Globus pallidus (tissue), 1 donor: ENCODE data around the gene ITGB3.
"Not testable (repeated sequence)": the region's sequence is repeated elsewhere in the genome, so short reads cannot be mapped to it uniquely, and the experiment has no call there.

Experiments
- DNase-seq: peaks from one replicate; pipeline ENCODE4 v3.0.0-alpha.2; 2015; ENCODE audit warnings: low spot score

ITGB3 gene

DNA sequence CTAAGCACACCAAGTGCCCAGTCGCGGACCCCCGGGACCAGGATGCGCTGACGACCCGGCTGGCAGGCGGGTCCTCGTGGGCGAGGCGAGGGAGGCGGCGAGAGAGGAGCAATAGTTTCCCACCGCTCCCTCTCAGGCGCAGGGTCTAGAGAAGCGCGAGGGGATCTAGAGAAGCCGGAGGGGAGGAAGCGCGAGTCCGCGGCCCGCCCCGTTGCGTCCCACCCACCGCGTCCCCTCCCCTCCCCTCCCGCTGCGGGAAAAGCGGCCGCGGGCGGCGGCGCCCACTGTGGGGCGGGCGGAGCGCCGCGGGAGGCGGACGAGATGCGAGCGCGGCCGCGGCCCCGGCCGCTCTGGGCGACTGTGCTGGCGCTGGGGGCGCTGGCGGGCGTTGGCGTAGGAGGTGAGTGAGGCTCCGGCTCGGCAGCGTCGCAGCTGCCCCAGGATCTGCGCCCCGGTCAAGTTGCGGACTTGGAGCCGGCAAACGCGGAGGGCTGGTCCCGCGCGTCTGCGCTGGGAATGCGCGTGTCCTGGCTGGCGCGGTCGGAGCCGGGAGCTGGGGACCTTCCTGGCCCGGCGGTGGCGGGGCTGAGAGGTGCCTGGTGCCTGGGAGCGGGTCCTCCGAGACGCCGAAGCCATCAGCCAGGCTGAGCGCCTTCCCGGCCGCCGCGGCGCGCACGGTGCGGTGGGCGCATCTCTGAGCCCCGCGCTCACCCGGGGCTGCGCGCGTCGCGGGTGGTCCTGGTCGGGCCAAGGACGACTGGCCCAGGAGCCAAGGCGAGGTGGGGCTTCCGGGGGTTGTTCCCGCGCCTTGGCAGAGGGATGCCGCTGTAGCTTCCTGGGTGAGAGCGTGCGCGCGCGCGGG is at the start of gene ITGB3:
Gene ITGB3 (plus strand): TSS at position 287 of the 862 bp plus-strand sequence. CDS start 35 bp downstream, at position 322.
- peak; percentile 33 for DNase-seq

DNA sequence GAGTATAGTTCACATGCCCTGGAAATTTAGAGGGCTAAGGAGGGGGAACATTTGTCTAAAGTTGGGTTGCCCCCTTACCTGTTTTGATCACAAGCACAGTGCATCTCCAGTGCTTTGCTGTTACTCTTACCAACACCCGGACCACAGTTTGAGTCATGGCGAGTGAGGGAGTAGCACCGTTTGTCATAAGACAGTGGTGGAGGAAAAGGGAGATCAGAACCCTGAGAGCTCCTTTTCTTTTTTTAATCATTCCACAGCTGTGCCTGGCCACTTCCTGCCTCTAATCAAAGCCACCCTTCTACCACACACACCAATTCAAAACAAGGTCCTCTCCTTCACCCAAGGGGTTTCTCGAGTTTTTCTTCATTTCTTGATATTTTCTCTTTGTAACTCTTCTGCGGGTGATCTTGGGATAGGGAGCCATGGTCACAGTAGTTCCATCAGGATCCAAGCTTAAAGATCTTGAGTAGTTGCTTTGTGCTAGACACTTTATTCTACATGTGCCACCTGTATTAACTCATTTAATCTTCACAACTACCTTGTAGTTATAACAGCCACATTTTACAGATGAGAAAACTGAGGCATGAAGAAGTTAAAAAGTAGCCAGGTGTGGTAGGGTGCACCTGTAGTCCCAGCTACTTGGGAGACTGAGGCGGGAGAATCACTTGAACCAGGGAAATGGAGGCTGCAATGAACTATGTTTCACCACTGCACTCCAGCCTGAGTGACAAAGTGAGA is 49.5 kb upstream of the ITGB3 start:
- no peak for DNase-seq

DNA sequence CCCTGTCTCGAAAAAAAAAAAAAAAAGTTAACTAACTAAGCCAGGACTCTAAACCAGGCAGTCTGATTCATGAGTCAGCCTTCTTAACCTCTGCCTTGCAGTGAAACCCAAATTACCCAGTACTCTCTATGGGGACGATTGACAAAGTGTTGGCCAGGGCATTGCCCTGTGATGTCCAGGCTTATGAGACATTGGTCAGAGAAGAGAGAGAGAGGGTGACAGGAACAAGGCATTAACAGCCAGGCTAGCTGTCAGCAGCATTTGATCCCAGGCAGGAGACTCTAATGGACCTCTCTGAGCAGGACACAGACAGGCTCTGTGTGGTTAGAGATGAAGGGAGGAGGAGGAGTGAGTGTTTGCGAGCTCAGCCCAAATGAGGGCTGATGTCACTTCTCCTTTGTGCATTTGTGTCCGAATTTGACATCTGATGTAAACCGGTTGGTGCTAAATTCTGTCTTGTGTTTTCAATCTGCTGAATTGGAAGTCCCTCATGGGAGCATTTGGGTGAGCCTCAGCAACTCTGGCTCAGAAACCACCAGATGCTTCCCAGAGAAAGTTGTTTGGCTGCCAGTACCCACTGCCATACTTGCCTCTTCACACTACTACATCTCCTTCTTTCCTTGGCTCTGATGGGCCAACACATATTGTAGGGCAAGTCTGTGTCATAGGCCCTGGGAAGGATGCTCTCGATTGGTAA is 48.8 kb upstream of the ITGB3 start:
- peak; percentile 70 for DNase-seq

- DNase-seq = peak; percentile 25
These were observed 48.1 kb upstream of the ITGB3 start for GRCh38 chr17:47205419-47205963.

DNA sequence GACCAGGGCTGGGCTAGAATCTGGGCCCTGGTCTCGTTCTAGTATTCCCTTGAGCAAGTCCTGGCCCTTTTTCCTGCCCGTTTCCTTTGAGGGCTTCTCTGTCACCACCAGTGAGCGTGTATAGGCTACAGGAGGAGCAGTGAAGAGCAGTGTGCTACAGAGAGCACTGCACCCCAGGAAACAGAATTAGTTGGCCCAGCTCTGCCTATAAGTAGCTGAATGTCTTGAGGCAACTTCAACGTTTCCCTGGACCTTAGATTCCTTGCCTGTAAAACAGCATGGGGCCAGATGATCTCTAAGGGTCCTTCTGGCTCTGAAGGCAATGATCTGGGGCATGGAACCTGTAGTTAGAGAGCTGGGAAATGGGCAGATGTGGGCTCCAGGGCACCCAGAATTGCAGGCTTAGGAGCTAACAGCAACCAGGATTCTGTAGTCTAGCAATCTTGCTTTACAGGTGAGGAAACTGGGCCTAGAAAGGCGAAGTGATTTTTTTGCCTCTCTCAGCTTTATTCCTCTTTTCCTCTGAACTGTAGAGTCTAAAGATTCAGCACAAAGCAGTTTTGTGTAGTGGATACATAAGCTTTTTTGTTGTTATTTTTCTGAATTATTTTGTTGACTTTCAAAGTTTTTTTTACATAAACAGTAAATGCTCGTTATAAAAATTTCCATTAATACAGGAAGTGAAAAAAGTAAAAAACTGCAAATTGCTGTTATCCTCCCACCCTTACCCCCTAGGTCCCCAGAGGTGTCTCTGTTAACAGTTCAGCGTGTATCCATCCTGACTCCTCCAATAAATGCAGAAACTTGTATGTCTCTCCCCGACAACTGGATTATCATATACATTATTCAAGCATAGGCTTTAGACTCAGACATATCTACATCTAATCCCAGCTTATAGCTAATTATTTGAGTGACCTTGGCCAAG is 46.2 kb upstream of the ITGB3 start:
- DNase-seq = no peak

GRCh38 chr17:47208744-47209488 is 44.7 kb upstream of the ITGB3 start, which contains the start of gene MYL4:
Gene MYL4, plus strand, starts transcription at chr17:47209348. Its CDS starts 75 bp downstream, at chr17:47209423.
- no peak for DNase-seq

DNA sequence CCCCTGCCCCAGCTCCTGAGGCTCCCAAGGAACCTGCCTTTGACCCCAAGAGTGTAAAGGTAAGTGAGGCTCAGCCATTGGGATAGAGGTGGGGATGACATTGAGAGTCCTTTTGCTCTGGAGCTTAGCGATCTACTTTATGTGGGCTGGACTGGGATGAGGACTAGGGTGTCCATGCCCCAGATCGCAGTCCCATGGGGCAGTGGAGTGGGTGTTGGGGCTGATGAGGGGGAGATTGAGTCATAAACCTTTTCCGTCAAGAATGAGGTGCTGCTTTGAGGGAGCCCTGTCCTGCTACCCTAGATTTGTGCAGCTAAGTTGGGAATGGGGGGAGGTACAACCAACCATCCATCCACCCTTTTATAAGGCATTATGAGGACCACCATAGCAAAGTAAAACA is 44.1 kb upstream of the ITGB3 start:
- no peak for DNase-seq

GRCh38 chr17:47210105-47210504 is 43.5 kb upstream of the ITGB3 start:
- no peak for DNase-seq

DNA sequence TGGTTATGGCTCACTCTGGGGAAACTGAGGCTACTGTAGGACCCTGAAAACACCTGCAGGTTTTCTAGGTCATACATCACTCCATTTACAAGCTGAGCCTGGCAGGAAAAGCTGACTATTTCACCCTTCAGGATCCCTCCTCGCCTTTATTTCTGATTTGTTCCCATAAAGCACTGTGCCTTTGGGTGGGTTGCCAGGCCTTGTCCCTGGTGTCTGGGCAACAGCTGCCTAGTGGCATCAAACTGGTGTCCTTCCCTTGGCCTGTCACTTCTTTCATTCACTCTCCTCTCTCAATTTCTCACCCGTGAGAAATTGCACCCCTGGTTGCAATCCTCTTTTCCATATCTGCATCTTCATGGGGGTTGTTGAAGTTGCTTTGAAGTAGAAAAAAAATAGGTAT is 42.8 kb upstream of the ITGB3 start:
- no peak for DNase-seq

DNA sequence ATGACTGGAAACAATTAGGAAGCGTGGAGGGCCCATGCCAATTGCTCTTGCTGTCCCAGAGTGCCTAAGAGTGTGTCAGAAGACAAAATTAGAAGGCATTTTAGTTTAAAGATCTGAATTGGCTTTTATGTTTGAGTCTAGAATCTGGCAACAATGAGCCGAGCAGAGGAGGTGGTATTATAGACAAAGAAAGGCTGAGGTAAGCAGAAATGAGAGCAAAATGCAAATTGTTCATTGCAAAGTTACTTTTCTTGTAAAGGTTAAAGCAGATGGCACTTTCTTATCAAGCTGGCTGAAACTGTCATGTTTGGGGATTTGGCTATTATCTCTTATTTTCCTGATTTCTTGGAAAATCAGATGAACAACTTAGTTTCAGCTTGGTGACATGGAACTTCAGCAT is 41.2 kb upstream of the ITGB3 start:
- no peak for DNase-seq

DNA sequence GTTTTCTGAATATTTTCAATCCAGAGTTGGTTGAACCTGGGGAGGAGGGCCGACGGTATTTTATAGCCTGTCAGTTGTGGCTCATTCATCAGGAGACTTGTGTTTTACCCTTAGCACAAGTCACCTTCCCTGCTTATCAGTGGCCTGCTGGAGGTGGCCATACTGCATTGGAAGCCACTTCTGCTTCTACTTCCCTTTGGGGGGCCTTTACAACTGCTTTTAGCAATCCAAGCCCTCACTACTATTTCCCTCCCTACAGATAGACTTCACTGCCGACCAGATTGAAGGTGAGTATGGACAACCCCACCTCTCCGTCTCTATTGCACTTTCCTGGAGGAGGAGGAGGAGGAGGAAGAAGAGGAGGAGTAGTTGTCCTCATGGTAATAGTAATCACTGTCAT is 40.1 kb upstream of the ITGB3 start:
- no peak for DNase-seq

GRCh38 chr17:47214931-47215330 is 38.7 kb upstream of the ITGB3 start:
- no peak for DNase-seq

GRCh38 chr17:47216821-47217220 is 36.8 kb upstream of the ITGB3 start:
- not testable (repeated sequence) for DNase-seq

GRCh38 chr17:47217279-47217678 is 36.3 kb upstream of the ITGB3 start:
- not testable (repeated sequence) for DNase-seq

DNA sequence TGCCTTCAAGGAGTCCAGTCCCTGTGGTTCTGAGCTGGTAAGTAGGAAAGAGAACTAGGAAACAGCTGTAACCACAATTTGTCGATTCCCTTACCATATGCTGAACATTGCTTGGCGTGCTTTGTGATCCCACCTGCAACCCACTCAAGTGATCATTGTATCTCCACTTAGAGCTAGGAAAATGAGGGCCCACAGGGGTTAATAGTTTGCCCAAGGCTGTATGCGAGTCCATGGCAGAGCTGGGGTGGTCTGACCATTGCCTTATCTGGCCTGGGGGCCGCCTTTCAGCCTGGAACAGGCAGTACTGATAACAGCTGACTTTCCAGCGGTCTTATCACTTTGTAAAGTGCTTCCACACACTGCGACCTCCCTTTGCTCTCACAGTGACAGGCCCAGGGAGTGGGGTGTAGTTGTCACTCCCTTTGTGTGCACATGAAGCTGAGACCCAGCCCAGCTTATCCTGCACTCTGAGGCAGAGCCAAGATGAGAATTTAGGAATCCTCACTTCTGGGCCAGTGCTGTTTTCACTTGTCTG is 34.7 kb upstream of the ITGB3 start:
- no peak for DNase-seq

DNA sequence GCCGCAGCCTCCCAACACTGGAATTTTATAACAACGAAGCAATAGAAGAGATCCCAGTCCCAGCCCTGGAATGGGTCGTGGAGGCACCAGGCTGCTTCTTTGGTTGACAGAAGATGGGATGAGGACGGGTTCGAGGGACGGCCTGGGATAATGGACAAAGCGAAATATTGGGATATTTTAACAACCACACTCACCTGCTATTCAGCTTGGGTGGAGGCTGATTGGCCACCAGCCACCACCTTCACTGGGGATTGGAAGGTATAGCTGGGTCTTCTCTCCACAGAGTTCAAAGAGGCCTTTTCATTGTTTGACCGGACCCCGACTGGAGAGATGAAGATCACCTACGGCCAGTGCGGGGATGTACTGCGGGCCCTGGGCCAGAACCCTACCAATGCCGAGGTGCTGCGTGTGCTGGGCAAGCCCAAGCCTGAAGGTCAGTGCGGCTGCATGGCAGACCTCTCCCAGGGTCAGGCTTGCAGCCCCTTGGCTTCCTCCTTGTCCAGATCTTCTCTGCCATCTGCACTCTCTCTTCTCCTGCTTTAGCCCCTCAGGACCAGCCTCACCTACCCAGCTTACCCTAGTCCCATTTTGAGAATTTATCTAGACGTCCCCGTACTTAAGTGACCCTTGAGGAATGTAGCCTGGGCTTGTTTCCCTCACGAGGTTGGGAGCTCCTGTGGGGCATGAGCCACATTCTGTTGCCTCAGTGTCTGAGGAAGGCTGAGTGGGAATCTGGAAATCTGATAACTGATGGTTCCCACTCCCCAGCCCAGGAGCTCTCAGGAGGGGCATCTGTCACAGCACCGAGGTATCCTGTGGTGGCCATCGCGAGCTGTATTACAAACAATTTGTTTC is 33.8 kb upstream of the ITGB3 start:
- no peak for DNase-seq

DNA sequence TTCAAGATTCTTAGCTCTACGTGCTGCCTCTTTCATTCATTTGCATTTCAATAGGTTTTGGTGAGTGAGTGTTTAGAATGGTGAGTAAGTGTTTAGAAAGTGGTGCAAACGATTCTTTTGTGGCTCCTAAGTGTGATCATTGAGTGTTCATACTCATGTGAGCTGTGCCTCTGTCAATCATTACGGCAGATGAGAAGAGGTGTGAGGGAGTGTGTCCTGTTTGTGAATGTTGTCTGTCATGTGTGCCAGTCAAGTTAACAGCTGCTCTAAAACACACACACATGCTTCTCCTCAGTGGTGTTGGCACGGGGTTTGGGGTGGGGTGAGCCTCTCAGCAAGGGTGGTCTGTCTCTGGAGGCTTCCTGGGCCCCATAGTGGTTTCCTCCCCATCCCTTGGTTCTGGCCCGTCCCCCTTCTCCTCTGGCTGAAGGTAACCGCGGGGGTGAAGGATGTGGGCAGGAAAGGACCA is 33.1 kb upstream of the ITGB3 start:
- no peak for DNase-seq

- no peak for DNase-seq
These were observed 32.5 kb upstream of the ITGB3 start for GRCh38 chr17:47221154-47221553.

DNA sequence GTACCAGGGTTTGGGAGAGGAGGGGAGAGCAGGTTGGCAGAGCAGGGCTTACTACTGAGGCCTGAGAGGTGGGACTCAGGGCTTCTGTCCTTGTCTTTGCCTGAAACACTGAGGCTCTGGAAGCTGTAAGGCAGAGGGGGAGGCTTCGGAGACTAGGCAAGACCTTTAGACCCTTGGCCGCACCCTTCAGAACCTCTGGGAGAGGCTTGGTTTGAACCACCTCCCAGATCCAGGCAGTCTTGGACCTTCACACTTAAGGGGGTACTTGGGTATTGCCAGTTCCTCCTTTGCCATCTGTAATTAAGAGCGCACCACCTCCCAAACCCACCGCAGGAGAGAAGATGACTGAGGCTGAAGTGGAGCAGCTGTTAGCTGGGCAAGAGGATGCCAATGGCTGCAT is 31.6 kb upstream of the ITGB3 start:
- no peak for DNase-seq
